ENCODE results near the gene CD248. TPM values are rescaled to one million over a fixed set of nuclear protein-coding genes. Genes with fewer than 3 reads are reported as not detected.

The CD248 gene
- total RNA-seq, 1 donor from 2014 or later = 10.0 TPM

DNA sequence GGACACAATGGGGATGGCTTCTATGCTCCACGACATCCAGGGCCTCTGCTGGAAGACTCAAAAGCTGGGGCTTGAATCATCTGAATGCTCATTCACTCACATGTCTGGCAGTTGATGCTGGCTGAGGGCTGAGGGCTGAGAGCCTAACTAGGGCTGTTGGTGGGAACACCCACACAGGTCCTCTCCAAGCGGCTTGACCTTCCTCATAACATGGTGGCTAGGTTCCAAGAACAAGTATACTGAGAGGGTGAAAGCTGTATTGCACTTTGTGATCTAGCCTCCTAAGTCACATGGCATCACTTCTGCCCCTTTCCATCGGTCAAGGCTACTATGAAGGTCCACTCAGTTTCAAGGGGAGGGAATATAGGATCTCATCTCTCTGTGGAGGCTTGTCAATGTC, 17.7 kb downstream of the CD248 start:
- ATAC-seq = peak; percentile 18
- intact Hi-C loops (cut with DNase I) = no loop called here
- H3K9me3 ChIP-seq = no peaks in the 10 kb centered on the region
- no peaks in the 10 kb centered on the region for H3K27me3 ChIP-seq
- H3K27ac ChIP-seq = no peak overlapping the region
- TF ChIP-seq, protein P1, sequence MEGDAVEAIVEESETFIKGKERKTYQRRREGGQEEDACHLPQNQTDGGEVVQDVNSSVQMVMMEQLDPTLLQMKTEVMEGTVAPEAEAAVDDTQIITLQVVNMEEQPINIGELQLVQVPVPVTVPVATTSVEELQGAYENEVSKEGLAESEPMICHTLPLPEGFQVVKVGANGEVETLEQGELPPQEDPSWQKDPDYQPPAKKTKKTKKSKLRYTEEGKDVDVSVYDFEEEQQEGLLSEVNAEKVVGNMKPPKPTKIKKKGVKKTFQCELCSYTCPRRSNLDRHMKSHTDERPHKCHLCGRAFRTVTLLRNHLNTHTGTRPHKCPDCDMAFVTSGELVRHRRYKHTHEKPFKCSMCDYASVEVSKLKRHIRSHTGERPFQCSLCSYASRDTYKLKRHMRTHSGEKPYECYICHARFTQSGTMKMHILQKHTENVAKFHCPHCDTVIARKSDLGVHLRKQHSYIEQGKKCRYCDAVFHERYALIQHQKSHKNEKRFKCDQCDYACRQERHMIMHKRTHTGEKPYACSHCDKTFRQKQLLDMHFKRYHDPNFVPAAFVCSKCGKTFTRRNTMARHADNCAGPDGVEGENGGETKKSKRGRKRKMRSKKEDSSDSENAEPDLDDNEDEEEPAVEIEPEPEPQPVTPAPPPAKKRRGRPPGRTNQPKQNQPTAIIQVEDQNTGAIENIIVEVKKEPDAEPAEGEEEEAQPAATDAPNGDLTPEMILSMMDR (IDR thresholded peaks at IDR 0.05) = no peak
- H3K36me3 ChIP-seq = no peaks in the 10 kb centered on the region
- no peaks in the 10 kb centered on the region for H3K4me1 ChIP-seq
- DNase-seq = no peak
- no peak overlapping the region for H3K4me3 ChIP-seq

DNA sequence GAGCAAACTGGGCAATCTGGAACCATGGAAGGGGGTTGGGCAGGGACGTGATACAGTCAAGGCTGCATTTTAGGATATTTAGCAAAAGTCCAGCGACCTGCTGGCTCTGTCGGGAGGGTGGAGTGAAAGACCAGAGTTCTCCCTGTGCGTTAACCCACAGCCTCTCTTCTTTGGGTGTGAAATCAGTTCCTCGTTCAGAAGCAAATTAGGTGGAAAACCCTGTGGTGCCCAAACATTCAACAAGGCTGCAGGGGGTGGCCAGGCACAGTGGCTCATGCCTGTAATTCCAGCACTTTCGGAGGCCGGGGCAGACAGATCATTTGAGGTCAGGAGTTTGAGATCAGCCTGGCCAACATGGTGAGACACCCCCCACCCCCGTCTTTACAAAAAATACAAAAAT, 19.2 kb downstream of the CD248 start:
- DNase-seq (no peak), ATAC-seq (no peak)
- intact Hi-C loops (cut with DNase I) = no loop called here
- no peak overlapping the region for H3K27ac ChIP-seq
- H3K36me3 ChIP-seq = no peaks in the 10 kb centered on the region
- H3K27me3 ChIP-seq = peaks cover 16% of the 10 kb centered on the region
- no peaks in the 10 kb centered on the region for H3K9me3 ChIP-seq
- no peaks in the 10 kb centered on the region for H3K4me1 ChIP-seq
- no peak overlapping the region for H3K4me3 ChIP-seq
- TF ChIP-seq, protein P1 (IDR thresholded peaks at IDR 0.05) = no peak

DNA sequence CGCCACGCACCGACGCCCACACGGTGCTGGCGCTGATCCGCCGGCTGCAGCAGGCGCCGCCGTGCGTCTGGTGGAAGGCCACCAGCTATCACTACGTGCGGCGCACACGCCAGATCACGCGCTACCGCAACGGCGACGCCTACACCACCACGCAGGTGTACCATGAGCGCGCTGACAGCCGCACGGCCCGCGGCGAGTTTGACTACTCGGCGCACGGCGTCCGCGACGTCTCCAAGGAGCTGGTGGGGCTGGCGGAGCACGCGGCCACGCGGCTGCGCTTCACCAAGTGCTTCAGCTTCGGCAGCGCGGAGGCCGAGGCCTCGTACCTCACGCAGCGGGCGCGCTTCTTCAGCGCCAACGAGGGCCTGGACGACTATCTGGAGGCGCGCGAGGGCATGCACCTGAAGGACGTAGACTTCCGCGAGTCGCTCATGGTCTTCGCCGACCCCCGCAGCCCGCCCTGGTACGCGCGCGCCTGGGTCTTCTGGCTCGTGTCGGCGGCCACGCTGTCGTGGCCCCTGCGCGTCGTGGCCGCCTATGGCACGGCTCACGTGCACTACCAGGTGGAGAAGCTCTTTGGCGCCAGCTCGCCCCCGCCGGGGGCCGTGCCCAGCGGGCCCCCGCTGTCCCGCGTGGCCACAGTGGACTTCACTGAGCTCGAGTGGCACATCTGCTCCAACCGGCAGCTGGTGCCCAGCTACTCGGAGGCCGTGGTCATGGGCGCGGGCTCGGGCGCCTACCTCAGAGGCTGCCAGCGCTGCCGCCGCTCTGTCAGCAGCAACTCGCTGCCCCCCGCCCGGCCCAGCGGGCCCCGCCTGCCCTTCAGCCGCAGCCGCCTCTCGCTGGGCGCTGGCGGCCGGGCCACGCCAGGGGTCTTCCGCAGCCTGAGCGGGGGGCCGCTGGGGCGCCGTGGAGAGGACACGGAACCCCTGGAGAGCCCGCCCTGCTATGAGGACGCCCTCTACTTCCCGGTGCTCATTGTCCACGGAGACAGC, 21.9 kb downstream of the CD248 start:
- peaks cover 32% of the 10 kb centered on the region for H3K27me3 ChIP-seq
- ATAC-seq = no peak
- no peak for DNase-seq
- H3K4me3 ChIP-seq = no peak overlapping the region
- H3K4me1 ChIP-seq = peaks cover 10% of the 10 kb centered on the region
- TF ChIP-seq, protein P1 (IDR thresholded peaks at IDR 0.05) = no peak
- no peaks in the 10 kb centered on the region for H3K9me3 ChIP-seq
- intact Hi-C loops (cut with DNase I) = no loop called here
- H3K27ac ChIP-seq = no peak overlapping the region
- H3K36me3 ChIP-seq = no peaks in the 10 kb centered on the region

DNA sequence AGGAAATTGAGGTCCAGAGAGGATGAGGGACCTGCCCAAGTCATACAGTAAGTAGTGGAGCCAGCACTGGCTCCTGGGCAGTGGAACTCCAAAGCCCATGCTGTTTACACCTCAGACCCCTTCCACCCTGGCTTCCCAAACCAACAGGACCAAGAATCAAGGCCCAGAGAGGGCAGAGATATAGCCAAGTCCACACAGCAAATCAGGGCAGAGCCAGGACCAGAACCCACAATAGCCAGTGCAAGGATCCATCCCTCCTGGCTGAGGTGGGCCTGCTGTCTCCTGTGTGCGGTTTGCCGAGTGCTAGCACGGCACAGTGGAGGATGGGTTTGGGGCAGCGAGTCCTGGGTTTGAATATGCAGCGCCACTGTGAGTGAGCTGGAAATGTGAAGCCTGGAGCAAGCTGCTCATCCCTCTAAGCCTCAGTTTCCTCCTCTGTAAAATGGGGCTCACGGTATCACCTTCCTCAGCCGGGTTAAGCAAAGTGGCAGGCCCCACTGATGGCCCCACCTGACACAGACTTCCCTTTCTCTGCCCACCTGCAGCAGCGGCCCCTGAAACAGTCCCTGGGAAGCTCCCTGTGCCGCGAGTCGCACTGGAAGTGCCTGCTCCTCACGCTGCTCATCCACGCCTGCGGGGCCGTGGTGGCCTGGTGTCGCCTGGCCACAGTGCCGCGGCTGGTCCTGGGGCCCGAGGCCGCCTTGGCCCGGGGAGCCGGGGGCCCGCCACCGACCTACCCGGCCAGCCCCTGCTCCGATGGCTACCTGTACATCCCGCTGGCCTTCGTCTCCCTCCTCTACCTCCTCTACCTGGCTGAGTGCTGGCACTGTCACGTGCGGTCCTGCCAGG, 22.8 kb downstream of the CD248 start:
- Histone ChIP-seq H3K4me1 (peaks cover 14% of the 10 kb centered on the region), H3K27me3 (peaks cover 32% of the 10 kb centered on the region), H3K4me3 (no peak overlapping the region), H3K9me3 (no peaks in the 10 kb centered on the region), H3K36me3 (no peaks in the 10 kb centered on the region), H3K27ac (no peak overlapping the region)
- TF ChIP-seq, protein P1 (IDR thresholded peaks at IDR 0.05) = no peak
- ATAC-seq (no peak), DNase-seq (no peak)
- intact Hi-C loops (cut with DNase I) = no loop called here

DNA sequence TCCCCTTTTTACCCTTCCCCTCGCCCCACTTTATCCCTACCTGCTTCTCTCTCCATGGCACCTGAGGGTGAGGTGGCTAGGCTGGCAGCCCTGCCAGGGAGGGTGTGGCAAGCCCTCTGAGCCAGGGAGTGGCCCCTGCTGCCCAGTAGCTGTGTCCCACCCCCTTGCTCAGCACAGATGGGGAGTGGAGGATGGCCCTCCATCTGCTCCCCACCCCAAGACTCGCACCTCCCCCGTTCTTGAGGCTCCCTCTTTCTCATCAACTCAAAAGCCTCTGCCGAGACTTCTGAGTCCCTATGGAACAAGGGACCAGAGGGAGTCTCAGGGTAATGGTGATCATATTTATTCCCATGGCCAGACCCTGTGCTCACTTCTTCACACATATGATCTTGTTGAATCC, 23.5 kb downstream of the CD248 start:
- Histone ChIP-seq H3K27me3 (peaks cover 32% of the 10 kb centered on the region), H3K9me3 (no peaks in the 10 kb centered on the region), H3K36me3 (no peaks in the 10 kb centered on the region), H3K4me3 (no peak overlapping the region), H3K4me1 (peaks cover 14% of the 10 kb centered on the region), H3K27ac (no peak overlapping the region)
- no peak for ATAC-seq
- TF ChIP-seq, protein P1 (IDR thresholded peaks at IDR 0.05) = no peak
- no peak for DNase-seq
- intact Hi-C loops (cut with DNase I) = no loop called here
